ENCODE results near the gene EZH2. TPM values are rescaled to one million over a fixed set of nuclear protein-coding genes. Genes with fewer than 3 reads are reported as not detected.
A peak's percentile ranks its signal among the peaks of the same experiment; 100 is the strongest.

The EZH2 gene
- total and polyA plus RNA-seq, 11 donors: 0.61 to 5.4 (median 1.3) TPM

- ATAC-seq: no peak
- intact Hi-C loops (cut with DNase I): no loop called here
- Histone ChIP-seq H3K4me1 (no peaks in the 10 kb centered on the region), H3K27ac (no peak overlapping the region), H3K4me3 (no peak overlapping the region), H3K36me3 (peaks cover 0 to 84% (median 48%) of the 10 kb centered on the region in 9 donors), H3K27me3 (no peaks in the 10 kb centered on the region), H3K9me3 (no peaks in the 10 kb centered on the region)
- 85 to 92% (median 85%) methylated on average over 10 of the region's 10 CpGs for WGBS, 4 donors
- TF ChIP-seq POLR2A (IDR thresholded peaks at IDR 0.05): no peak
- no peak for TF ChIP-seq CTCF (IDR thresholded peaks at IDR 0.05)
- DNase-seq: no peak
Observed at GRCh38 chr7:148804343-148805235, 79.5 kb downstream of the EZH2 start.

GRCh38 chr7:148803094-148803493, 81.0 kb downstream of the EZH2 start:
- TF ChIP-seq CTCF (IDR thresholded peaks at IDR 0.05) (no peak), POLR2A (IDR thresholded peaks at IDR 0.05) (no peak)

GRCh38 chr7:148802101-148802493, 82.0 kb downstream of the EZH2 start:
- no peak overlapping the region for H3K4me3 ChIP-seq
- DNase-seq (no peak), ATAC-seq (peak in 2 of 4 donors; percentile 16)
- intact Hi-C loops (cut with DNase I): no loop called here
- TF ChIP-seq CTCF (IDR thresholded peaks at IDR 0.05) (no peak), POLR2A (IDR thresholded peaks at IDR 0.05) (no peak)
- H3K4me1 ChIP-seq: no peaks in the 10 kb centered on the region
- H3K36me3 ChIP-seq: peaks cover 0 to 88% (median 59%) of the 10 kb centered on the region in 9 donors
- no peaks in the 10 kb centered on the region for H3K27me3 ChIP-seq
- H3K27ac ChIP-seq: no peak overlapping the region
- H3K9me3 ChIP-seq: no peaks in the 10 kb centered on the region
- 86 to 97% (median 91%) methylated on average over 10 of the region's 10 CpGs for WGBS, 4 donors

More at GRCh38 chr7:148803094-148803493, 81.0 kb downstream of the EZH2 start:
- no peak for ATAC-seq
- Histone ChIP-seq H3K36me3 (peaks cover 0 to 85% (median 53%) of the 10 kb centered on the region in 9 donors), H3K27ac (no peak overlapping the region), H3K4me3 (no peak overlapping the region), H3K9me3 (no peaks in the 10 kb centered on the region), H3K27me3 (no peaks in the 10 kb centered on the region), H3K4me1 (no peaks in the 10 kb centered on the region)
- 93 to 96% (median 95%) methylated on average over 5 of the region's 5 CpGs for WGBS, 4 donors
- intact Hi-C loops (cut with DNase I): no loop called here
- no peak for DNase-seq

GRCh38 chr7:148800677-148801076, 83.4 kb downstream of the EZH2 start:
- Histone ChIP-seq H3K4me1 (no peaks in the 10 kb centered on the region), H3K36me3 (peaks cover 0 to 89% (median 67%) of the 10 kb centered on the region in 9 donors), H3K27ac (no peak overlapping the region), H3K4me3 (no peak overlapping the region), H3K27me3 (no peaks in the 10 kb centered on the region), H3K9me3 (no peaks in the 10 kb centered on the region)
- ATAC-seq (no peak), DNase-seq (no peak)
- intact Hi-C loops (cut with DNase I): no loop called here
- TF ChIP-seq CTCF (IDR thresholded peaks at IDR 0.05) (no peak), POLR2A (IDR thresholded peaks at IDR 0.05) (no peak)
- WGBS, 4 donors: 89 to 94% (median 92%) methylated on average over 13 of the region's 13 CpGs

Data from heart left ventricle (tissue), 16 donors.